OCI-LY1 (cell line): ENCODE results near the gene PCBP3.
"Not testable (repeated sequence)": the region's sequence is repeated elsewhere in the genome, so short reads cannot be mapped to it uniquely, and the experiment has no call there.

Source experiments
- H2AFZ ChIP-seq: fragments of 200-600 bp; sonication (generic), shearing (Covaris generic); 2 replicates; pipeline ENCODE4 v1.6.0; 2014; ENCODE audit warnings: antibody characterized with exemption, mild to moderate bottlenecking, low read length
- H3F3A ChIP-seq: fragments of 200-600 bp; sonication (generic), shearing (Covaris generic); 2 replicates; pipeline ENCODE4 v1.6.0; 2014; ENCODE audit warnings: mild to moderate bottlenecking, antibody characterized with exemption, low read length, moderate library complexity; ENCODE audit not compliant: insufficient read depth
- H3K27ac ChIP-seq: fragments of 200-600 bp; sonication (generic); 2 replicates; pipeline ENCODE4 v1.5.1; 2014; ENCODE audit warnings: low read length, mixed run types, mild to moderate bottlenecking, low read depth; ENCODE audit not compliant: poor library complexity, severe bottlenecking
- H3K27me3 ChIP-seq: fragments of 200-600 bp; sonication (generic); 2 replicates; pipeline ENCODE4 v1.6.0; 2014; ENCODE audit warnings: antibody characterized with exemption, mild to moderate bottlenecking, low read length, moderate library complexity; ENCODE audit not compliant: insufficient read depth
- H3K36me3 ChIP-seq: fragments of 200-600 bp; sonication (generic); 2 replicates; pipeline ENCODE4 v1.6.1; 2014; ENCODE audit warnings: mild to moderate bottlenecking, antibody characterized with exemption, low read length, moderate library complexity, mixed read lengths; ENCODE audit not compliant: insufficient read depth
- H3K4me1 ChIP-seq: fragments of 200-600 bp; sonication (generic); 2 replicates; pipeline ENCODE4 v1.5.1; 2014; ENCODE audit warnings: mild to moderate bottlenecking, low read length, moderate library complexity; ENCODE audit not compliant: insufficient read depth, severe bottlenecking
- H3K4me2 ChIP-seq: fragments of 200-600 bp; sonication (generic), shearing (Covaris generic); 2 replicates; pipeline ENCODE4 v1.6.1; 2014; ENCODE audit warnings: low read length
- H3K4me3 ChIP-seq: fragments of 200-600 bp; sonication (generic); 2 replicates; pipeline ENCODE4 v1.5.1; 2014; ENCODE audit warnings: low read length, low read depth, mild to moderate bottlenecking, mixed read lengths; ENCODE audit not compliant: poor library complexity, severe bottlenecking
- H3K79me2 ChIP-seq: fragments of 200-600 bp; shearing (Covaris generic); 2 replicates; pipeline ENCODE4 v1.6.1; 2016; ENCODE audit warnings: mixed run types, low read length, mixed read lengths; ENCODE audit not compliant: insufficient read depth
- H3K9ac ChIP-seq: fragments of 200-600 bp; sonication (generic), shearing (Covaris generic); 2 replicates; pipeline ENCODE4 v1.6.1; 2014; ENCODE audit warnings: mild to moderate bottlenecking, low read length, mixed read lengths
- H3K9me2 ChIP-seq: fragments of 200-600 bp; sonication (generic), shearing (Covaris generic); 2 replicates; pipeline ENCODE4 v1.6.1; 2014; ENCODE audit warnings: low read depth, mild to moderate bottlenecking, low read length, mixed read lengths
- H3K9me3 ChIP-seq: fragments of 200-600 bp; shearing (Covaris generic); 2 replicates; pipeline ENCODE4 v1.6.1; 2014; ENCODE audit warnings: low read length, mixed read lengths
- H4K20me1 ChIP-seq: fragments of 200-600 bp; sonication (generic), shearing (Covaris generic); 2 replicates; pipeline ENCODE4 v1.6.0; 2016; ENCODE audit warnings: mild to moderate bottlenecking, low read length; ENCODE audit not compliant: insufficient read depth
- EZH2 ChIP-seq: fragments of 200-600 bp; sonication (generic), shearing (Covaris generic); IDR thresholded peaks from 2 replicates; pipeline ENCODE4 v1.8.0; 2017; ENCODE audit warnings: borderline replicate concordance, mixed run types, mild to moderate bottlenecking, antibody characterized with exemption, low read length, moderate library complexity, mixed read lengths
- TF ChIP-seq, protein P1 (sequence below): fragments of 200-600 bp; sonication (generic), shearing (Covaris generic); IDR thresholded peaks from 2 replicates; pipeline ENCODE4 v1.5.1; 2017; ENCODE audit warnings: mild to moderate bottlenecking, antibody characterized with exemption, low read length, moderate library complexity, mixed read lengths

PCBP3 gene

GRCh38 chr21:45885597-45885929 lies 242.0 kb downstream of the PCBP3 start:
- Histone ChIP-seq H3K4me3 (no peak overlapping the region), H4K20me1 (no peaks in the 10 kb centered on the region), H3K4me1 (no peaks in the 10 kb centered on the region), H3K27ac (no peak overlapping the region), H3K36me3 (no peaks in the 10 kb centered on the region), H3K9me2 (no peaks in the 10 kb centered on the region), H3K9me3 (no peaks in the 10 kb centered on the region), H3K4me2 (no peak overlapping the region), H3K27me3 (0 out of 2 replicates have a peak, but pooled peaks cover 3% of the 10 kb centered on the region), H3K79me2 (no peaks in the 10 kb centered on the region), H3K9ac (no peak overlapping the region), H2AFZ (no peak overlapping the region), H3F3A (no peaks in the 10 kb centered on the region)
- no peak for TF ChIP-seq EZH2
- TF ChIP-seq, protein P1, sequence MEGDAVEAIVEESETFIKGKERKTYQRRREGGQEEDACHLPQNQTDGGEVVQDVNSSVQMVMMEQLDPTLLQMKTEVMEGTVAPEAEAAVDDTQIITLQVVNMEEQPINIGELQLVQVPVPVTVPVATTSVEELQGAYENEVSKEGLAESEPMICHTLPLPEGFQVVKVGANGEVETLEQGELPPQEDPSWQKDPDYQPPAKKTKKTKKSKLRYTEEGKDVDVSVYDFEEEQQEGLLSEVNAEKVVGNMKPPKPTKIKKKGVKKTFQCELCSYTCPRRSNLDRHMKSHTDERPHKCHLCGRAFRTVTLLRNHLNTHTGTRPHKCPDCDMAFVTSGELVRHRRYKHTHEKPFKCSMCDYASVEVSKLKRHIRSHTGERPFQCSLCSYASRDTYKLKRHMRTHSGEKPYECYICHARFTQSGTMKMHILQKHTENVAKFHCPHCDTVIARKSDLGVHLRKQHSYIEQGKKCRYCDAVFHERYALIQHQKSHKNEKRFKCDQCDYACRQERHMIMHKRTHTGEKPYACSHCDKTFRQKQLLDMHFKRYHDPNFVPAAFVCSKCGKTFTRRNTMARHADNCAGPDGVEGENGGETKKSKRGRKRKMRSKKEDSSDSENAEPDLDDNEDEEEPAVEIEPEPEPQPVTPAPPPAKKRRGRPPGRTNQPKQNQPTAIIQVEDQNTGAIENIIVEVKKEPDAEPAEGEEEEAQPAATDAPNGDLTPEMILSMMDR, result no peak

DNA sequence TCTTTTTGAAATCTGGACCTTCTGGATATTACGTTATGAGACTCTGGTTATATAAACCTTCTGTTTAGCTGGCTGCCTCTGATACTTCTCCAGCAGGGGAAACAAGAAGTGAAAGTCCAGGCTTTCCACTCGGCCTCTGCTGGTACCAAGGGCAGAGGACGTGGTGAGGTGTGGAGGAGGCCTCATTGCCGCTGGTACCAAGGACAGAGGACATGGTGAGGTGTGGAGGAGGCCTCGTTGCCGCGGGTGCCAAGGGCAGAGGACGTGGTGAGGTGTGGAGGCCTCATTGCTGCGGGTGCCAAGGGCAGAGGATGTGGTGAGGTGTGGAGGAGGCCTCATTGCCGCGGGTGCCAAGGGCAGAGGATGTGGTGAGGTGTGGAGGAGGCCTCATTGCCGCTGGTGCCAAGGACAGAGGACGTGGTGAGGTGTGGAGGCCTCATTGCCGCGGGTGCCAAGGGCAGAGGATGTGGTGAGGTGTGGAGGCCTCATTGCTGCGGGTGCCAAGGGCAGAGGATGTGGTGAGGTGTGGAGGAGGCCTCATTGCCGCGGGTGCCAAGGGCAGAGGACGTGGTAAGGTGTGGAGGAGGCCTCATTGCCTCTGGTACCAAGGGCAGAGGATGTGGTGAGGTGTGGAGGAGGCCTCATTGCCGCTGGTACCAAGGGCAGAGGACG lies 242.5 kb downstream of the PCBP3 start:
- not testable (repeated sequence) for H3K36me3 ChIP-seq, H3K27ac ChIP-seq, H3K9ac ChIP-seq, H4K20me1 ChIP-seq, H3K9me2 ChIP-seq, H3K4me2 ChIP-seq, H3K9me3 ChIP-seq, H3K27me3 ChIP-seq, H3F3A ChIP-seq, H2AFZ ChIP-seq, H3K4me1 ChIP-seq, H3K4me3 ChIP-seq, H3K79me2 ChIP-seq

- Histone ChIP-seq H3K9ac (no peak overlapping the region), H3K9me3 (no peaks in the 10 kb centered on the region), H2AFZ (no peak overlapping the region), H3K27ac (no peak overlapping the region), H3K4me2 (no peak overlapping the region), H3K27me3 (peaks cover 3% of the 10 kb centered on the region; the same call in 1 of the 2 replicates), H4K20me1 (no peaks in the 10 kb centered on the region), H3K4me3 (no peak overlapping the region), H3K9me2 (no peaks in the 10 kb centered on the region), H3K4me1 (no peaks in the 10 kb centered on the region), H3K79me2 (no peaks in the 10 kb centered on the region), H3F3A (no peaks in the 10 kb centered on the region), H3K36me3 (no peaks in the 10 kb centered on the region)
- TF ChIP-seq, protein P1, result no peak
- TF ChIP-seq EZH2, result no peak
Measured at GRCh38 chr21:45886610-45887026, 243.1 kb downstream of the PCBP3 start.

GRCh38 chr21:45887120-45887611 lies 243.6 kb downstream of the PCBP3 start:
- TF ChIP-seq EZH2, result no peak
- TF ChIP-seq, protein P1, result no peak

More at GRCh38 chr21:45887120-45887611, 243.6 kb downstream of the PCBP3 start:
- H3K36me3 ChIP-seq, result no peaks in the 10 kb centered on the region
- H3F3A ChIP-seq, result no peaks in the 10 kb centered on the region
- no peaks in the 10 kb centered on the region for H3K9me3 ChIP-seq
- no peak overlapping the region for H2AFZ ChIP-seq
- H3K27ac ChIP-seq, result no peak overlapping the region
- H3K4me3 ChIP-seq, result no peak overlapping the region
- no peak overlapping the region for H3K4me2 ChIP-seq
- H3K9ac ChIP-seq, result no peak overlapping the region
- H3K27me3 ChIP-seq, result peaks cover 3% of the 10 kb centered on the region; the same call in 1 of the 2 replicates
- no peaks in the 10 kb centered on the region for H3K79me2 ChIP-seq
- no peaks in the 10 kb centered on the region for H4K20me1 ChIP-seq
- no peaks in the 10 kb centered on the region for H3K9me2 ChIP-seq
- no peaks in the 10 kb centered on the region for H3K4me1 ChIP-seq
